DOHH2 (cell line): ENCODE data around the gene ANKRD13C.

ENCODE experiments used
- CTCF ChIP-seq: fragments of 200-600 bp; sonication (generic); IDR thresholded peaks from one replicate; pipeline ENCODE4 v1.5.1; 2014; ENCODE audit warnings: antibody characterized with exemption, mild to moderate bottlenecking, low read depth, low read length; ENCODE audit not compliant: poor library complexity, severe bottlenecking
- EZH2phosphoT487 ChIP-seq: fragments of 200-600 bp; sonication (generic); IDR thresholded peaks from 2 replicates; pipeline ENCODE4 v1.6.1; 2017; ENCODE audit warnings: borderline replicate concordance, mild to moderate bottlenecking, antibody characterized with exemption, low read length, moderate library complexity, mixed read lengths

GRCh38 chr1:70211541-70211940 is 143.0 kb downstream of the ANKRD13C start:
- TF ChIP-seq CTCF (no peak), EZH2phosphoT487 (no peak)
